ENCODE measurements around the gene NTRK2. TPM values are rescaled to one million over a fixed set of nuclear protein-coding genes. Genes with fewer than 3 reads are reported as not detected.

NTRK2 gene
- total RNA-seq, 1 experiment from 2014 or later: 0.16 TPM

DNA sequence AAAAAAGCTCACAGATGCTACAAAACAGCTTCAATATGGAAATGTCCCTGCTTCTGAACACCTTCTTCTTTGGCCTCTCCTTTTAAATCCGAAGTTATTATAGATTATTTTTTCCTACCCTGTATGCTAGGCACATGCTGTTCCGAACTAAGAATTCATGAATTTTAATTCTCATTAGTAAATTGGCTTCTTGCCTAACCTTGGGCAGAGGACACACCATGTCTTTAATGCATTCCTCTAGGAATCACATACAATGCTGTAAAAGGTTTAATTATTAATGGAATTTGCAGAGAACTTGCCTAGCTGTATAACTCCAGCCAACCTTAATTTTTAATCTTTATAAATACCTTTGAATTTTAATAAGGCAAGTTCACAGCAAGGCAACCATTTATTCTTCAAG is 234.4 kb downstream of the NTRK2 start:
- Histone ChIP-seq H3K4me1 (replicated peaks) (no peaks in the 10 kb centered on the region), H3K27ac (no peak overlapping the region), H3K36me3 (no peaks in the 10 kb centered on the region), H3K27me3 (replicated peaks) (no peaks in the 10 kb centered on the region), H3K9me3 (replicated peaks) (no peaks in the 10 kb centered on the region), H3K4me3 (no peak overlapping the region)
- no peak for DNase-seq (ENCODE audit: low read depth in 1 of 2, low spot score in 2 of 2)

DNA sequence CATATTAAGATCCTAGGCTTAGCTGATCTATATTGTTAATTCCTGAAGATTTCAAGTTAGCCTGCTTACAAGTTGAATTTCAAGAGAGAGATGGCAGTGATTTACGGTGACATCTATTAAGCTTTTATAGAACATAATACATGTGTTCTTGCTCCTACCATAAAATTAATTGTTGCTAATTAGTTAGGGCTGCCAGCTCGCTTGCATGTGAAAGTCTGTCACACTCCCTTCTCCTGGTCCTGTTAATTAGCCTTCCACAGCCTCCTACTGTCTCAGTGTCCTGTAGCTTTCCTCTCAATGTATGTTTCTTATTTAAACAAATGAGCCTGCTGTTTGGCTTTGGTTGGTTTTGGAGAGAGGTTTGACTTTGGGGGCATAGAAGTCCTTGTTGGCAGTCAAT is 247.2 kb downstream of the NTRK2 start:
- no peak for DNase-seq (ENCODE audit: low read depth in 1 of 2, low spot score in 2 of 2)
- Histone ChIP-seq H3K27ac (no peak overlapping the region), H3K9me3 (replicated peaks) (no peaks in the 10 kb centered on the region), H3K27me3 (replicated peaks) (no peaks in the 10 kb centered on the region), H3K36me3 (no peaks in the 10 kb centered on the region), H3K4me1 (replicated peaks) (no peaks in the 10 kb centered on the region), H3K4me3 (no peak overlapping the region)

DNA sequence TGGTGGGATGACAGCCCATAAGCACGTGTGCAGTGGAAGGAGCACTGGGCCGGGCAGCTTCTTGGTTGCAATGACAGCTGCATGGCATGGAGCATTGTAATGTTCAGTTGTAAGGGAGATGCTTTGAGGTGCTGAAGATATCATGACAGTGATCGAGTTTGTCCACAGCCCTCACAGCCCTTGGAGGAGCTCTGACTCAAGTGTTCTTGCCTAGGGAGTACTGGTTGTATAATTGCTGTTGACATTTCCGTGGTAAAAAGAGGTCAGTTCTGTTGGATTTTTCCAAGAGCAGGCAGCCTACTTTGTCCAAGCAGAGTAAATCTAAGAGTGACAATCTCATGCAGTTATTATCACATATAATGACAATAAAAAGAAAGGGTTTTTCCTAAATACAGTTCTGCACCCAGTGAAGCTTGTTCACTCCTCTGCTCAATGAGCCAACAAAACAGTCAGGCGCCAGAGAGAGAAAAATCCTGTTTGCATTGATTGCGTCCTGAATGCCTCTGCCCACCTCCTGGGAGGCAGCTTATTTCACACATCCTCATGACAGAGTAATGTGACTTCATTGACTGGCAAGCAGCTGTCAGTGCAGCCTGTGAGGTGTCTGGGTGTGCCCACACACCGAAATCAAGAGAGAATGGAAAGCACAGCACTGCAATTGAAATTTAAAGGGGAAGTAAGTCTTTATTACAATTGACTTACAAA is 248.0 kb downstream of the NTRK2 start:
- H3K4me3 ChIP-seq: no peak overlapping the region
- no peak overlapping the region for H3K27ac ChIP-seq
- H3K27me3 ChIP-seq (replicated peaks): no peaks in the 10 kb centered on the region
- no peaks in the 10 kb centered on the region for H3K9me3 ChIP-seq (replicated peaks)
- H3K4me1 ChIP-seq (replicated peaks): no peaks in the 10 kb centered on the region
- no peak for DNase-seq (ENCODE audit: low read depth in 1 of 2, low spot score in 2 of 2)
- no peaks in the 10 kb centered on the region for H3K36me3 ChIP-seq

DNA sequence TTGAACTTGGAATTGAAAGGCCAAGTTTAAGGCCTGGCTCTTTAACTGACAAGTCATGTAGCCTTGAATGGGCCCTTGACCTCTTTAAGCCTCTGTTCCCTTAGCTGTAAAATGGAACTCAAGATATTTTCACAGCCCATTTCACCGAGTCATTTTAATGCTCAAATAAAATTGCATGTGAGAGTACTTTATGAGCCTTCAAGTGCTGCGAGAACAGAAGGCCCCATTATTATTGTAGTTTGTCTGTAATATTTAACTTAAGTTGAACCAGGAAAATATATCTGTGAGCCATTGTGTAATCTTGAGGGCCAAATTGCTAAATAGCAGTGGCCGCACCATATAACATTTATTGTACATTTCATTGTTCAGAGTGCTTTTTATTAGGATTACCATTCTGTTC is 249.9 kb downstream of the NTRK2 start:
- Histone ChIP-seq H3K4me1 (replicated peaks) (no peaks in the 10 kb centered on the region), H3K9me3 (replicated peaks) (no peaks in the 10 kb centered on the region), H3K27me3 (replicated peaks) (no peaks in the 10 kb centered on the region), H3K36me3 (no peaks in the 10 kb centered on the region), H3K4me3 (no peak overlapping the region), H3K27ac (no peak overlapping the region)
- no peak for DNase-seq (ENCODE audit: low read depth in 1 of 2, low spot score in 2 of 2)

DNA sequence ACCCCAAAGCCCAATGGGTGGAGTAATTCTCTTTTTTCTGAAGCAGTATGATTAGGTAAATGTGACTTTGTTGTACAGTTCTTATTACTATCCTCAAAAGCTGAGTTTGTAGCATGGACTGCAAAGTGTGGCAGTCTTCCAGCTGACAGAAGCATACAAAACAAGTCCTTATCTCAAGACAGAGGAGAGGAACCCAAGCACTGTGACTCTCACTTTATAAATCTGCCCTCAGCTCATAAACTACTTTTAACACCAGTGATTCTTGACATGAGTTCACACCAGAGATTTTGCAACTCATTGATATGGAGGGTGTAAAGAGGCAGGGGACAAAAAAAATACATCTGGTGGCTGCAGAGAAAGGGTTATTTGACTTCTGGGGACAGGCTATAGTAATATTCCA is 251.6 kb downstream of the NTRK2 start:
- no peaks in the 10 kb centered on the region for H3K9me3 ChIP-seq (replicated peaks)
- no peak overlapping the region for H3K27ac ChIP-seq
- H3K4me3 ChIP-seq: no peak overlapping the region
- H3K36me3 ChIP-seq: no peaks in the 10 kb centered on the region
- DNase-seq (ENCODE audit: low read depth in 1 of 2, low spot score in 2 of 2): no peak
- H3K4me1 ChIP-seq (replicated peaks): no peaks in the 10 kb centered on the region
- H3K27me3 ChIP-seq (replicated peaks): no peaks in the 10 kb centered on the region

DNA sequence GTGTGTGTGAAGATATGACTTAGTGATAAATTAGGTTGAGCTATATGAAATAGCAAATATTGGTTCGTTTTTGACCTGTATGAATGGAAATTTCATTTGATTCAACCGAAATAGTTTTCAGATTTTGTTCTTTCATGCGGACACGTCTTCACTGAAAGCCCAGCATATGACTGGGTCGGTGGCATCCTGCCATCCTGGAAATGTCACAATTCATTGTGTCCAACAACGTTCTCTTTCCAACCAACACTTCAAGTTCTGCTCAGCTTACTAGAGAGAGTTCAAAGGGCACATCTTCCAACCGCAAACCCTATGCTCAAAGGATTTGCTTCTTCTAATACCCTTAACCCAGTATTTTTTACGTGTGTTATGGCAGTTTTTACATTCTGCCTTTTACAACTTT is 252.5 kb downstream of the NTRK2 start:
- Histone ChIP-seq H3K4me3 (no peak overlapping the region), H3K4me1 (replicated peaks) (no peaks in the 10 kb centered on the region), H3K9me3 (replicated peaks) (no peaks in the 10 kb centered on the region), H3K36me3 (no peaks in the 10 kb centered on the region), H3K27me3 (replicated peaks) (no peaks in the 10 kb centered on the region), H3K27ac (no peak overlapping the region)
- no peak for DNase-seq (ENCODE audit: low read depth in 1 of 2, low spot score in 2 of 2)

DNA sequence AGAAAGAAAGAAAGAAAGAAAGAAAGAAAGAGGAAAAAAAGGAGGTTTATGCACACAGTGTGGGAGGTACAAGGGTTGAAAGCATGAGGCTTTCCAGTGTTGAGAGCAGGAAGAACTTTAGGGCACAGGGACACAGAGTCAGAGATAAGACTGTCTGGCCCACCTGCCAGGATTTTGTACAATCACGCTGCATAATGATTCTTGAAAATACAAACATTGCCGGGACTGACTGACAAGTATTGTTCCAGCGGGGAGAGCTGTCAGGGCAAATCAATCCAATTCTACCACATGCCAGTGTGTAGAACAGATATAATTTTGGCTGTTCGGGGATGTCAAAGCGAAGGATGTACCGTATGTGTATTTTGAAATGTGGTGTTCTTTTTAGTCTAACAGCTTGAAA is 254.7 kb downstream of the NTRK2 start:
- Histone ChIP-seq H3K36me3 (no peaks in the 10 kb centered on the region), H3K4me3 (no peak overlapping the region), H3K27ac (no peak overlapping the region), H3K27me3 (replicated peaks) (no peaks in the 10 kb centered on the region), H3K9me3 (replicated peaks) (no peaks in the 10 kb centered on the region), H3K4me1 (replicated peaks) (no peaks in the 10 kb centered on the region)
- no peak for DNase-seq (ENCODE audit: low read depth in 1 of 2, low spot score in 2 of 2)

DNA sequence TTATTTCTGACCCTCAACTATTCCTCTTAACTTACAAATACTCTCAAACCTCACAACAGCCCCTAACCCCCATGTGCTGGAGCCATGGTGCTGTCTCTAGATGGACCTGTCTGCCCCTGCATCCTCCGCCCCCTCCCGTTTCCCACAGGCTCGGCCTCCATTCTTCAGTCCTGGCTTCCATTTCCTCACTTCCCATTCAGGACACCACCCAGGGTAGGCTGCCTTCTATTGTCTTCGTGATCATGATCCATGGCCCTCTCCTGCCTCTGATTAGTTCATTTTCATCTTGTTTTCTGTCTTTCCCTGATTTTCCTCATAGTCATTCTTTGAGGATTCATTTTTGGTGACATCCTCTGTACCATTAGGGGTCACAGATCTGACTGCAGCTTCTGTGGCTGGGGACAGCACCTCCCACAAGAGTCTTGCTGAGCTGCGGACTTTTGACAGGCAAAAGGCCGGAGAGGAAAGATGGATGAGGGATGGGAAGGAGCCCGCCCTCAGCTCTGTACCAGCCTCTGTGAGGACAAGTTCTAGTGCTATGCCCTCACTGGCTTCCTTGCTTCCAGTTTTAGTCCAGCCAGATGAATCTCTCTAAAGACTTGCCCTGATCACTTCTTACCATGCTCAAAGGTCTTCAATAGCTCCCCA is 255.8 kb downstream of the NTRK2 start:
- Histone ChIP-seq H3K27me3 (replicated peaks) (no peaks in the 10 kb centered on the region), H3K36me3 (no peaks in the 10 kb centered on the region), H3K4me1 (replicated peaks) (no peaks in the 10 kb centered on the region), H3K4me3 (no peak overlapping the region), H3K9me3 (replicated peaks) (no peaks in the 10 kb centered on the region), H3K27ac (no peak overlapping the region)
- DNase-seq (ENCODE audit: low read depth in 1 of 2, low spot score in 2 of 2): no peak

DNA sequence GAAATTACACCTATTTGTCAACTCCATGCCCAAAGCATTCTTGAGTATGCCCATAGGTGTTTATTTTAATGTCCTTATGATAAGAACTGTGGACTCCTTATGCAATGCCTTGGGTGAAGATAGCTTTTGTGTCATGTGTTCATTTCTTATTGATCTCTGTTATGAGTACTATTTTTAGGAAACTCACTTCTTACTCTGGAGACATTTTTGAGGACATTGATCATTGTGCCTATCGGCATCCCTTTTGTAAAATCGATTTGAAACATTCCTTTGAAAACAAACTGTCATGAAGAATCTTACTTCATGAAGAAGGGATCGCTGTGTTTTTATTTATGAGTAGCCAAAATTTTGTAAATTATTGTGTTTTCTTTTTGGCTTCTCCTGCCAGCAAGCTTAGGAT is 257.3 kb downstream of the NTRK2 start:
- Histone ChIP-seq H3K9me3 (replicated peaks) (no peaks in the 10 kb centered on the region), H3K36me3 (no peaks in the 10 kb centered on the region)
- DNase-seq (ENCODE audit: low read depth in 1 of 2, low spot score in 2 of 2): no peak

DNA sequence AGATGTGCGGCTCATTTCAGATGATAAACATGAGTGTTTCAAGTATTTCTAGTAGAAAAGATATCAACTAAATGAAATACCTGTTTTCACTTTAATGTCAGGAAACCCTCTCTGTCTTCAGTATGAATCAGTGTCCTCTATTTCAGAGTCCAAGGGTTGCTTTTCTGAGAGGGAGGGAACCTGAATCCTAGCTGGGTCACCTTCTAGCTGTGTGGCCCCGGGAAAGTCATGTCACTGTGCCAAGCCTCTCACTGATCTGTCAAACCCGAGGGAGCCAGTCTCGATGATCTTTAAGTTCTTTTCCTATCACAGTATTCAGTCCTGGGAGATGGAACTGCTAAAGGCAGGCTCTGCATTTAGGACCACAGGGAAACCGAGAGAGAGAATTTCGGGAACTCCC is 258.9 kb downstream of the NTRK2 start:
- Histone ChIP-seq H3K27ac (no peak overlapping the region), H3K9me3 (replicated peaks) (no peaks in the 10 kb centered on the region), H3K27me3 (replicated peaks) (no peaks in the 10 kb centered on the region), H3K4me3 (no peak overlapping the region), H3K36me3 (no peaks in the 10 kb centered on the region), H3K4me1 (replicated peaks) (no peaks in the 10 kb centered on the region)
- DNase-seq (ENCODE audit: low read depth in 1 of 2, low spot score in 2 of 2): no peak

More for the DNA sequence above, 257.3 kb downstream of the NTRK2 start:
- Histone ChIP-seq H3K4me3 (no peak overlapping the region), H3K27me3 (replicated peaks) (no peaks in the 10 kb centered on the region), H3K27ac (no peak overlapping the region), H3K4me1 (replicated peaks) (no peaks in the 10 kb centered on the region)

DNA sequence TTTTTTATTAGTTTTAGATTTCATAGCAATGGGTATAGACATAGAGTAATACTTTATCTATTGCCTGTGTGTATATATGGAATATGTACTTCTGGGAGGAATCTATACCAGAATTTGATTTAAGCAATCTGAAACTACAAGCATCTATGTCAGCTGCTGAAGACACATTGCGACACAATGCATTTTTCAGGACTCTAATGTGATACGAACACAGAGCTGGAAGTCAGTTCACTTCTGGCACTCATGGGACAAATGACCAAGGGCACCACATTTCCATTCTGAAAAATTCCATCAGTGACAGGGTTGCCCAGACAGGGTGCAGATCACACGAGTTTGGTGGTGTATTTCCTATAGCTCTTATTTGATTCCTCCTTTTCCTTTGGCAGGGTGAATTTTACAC is 259.5 kb downstream of the NTRK2 start:
- Histone ChIP-seq H3K36me3 (no peaks in the 10 kb centered on the region), H3K27ac (no peak overlapping the region), H3K4me1 (replicated peaks) (no peaks in the 10 kb centered on the region), H3K4me3 (no peak overlapping the region), H3K9me3 (replicated peaks) (no peaks in the 10 kb centered on the region), H3K27me3 (replicated peaks) (no peaks in the 10 kb centered on the region)
- no peak for DNase-seq (ENCODE audit: low read depth in 1 of 2, low spot score in 2 of 2)

DNA sequence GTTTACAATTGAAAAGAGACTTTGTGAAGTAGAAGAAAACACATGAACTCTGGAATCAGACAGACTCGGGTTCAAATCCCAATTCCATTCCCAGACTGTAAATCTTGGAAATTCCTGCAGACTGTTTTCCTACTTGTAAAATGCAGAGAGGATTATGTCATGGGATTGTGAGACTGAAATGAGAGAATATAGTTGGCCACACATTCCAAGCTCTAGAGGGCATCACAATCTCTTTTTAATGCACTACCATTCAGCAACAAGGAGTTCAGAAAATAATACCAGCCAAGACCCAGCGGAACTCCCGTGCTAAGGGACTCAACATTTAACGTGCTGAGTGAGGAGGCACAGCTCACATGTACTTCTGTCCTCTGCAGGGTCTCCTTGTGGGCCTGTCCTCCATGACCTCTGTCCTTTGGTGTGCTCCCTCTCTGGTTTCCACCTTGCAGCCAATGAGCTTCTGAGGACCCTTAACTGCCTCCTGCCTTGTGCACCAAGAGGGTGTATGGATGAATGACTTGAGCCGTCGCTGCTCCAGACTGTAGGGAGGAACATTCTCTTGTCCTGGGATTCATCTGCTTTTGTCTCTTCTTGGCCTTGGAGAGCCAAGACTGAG is 263.5 kb downstream of the NTRK2 start:
- DNase-seq (ENCODE audit: low read depth in 1 of 2, low spot score in 2 of 2): no peak
- no peaks in the 10 kb centered on the region for H3K9me3 ChIP-seq (replicated peaks)
- no peaks in the 10 kb centered on the region for H3K36me3 ChIP-seq

DNA sequence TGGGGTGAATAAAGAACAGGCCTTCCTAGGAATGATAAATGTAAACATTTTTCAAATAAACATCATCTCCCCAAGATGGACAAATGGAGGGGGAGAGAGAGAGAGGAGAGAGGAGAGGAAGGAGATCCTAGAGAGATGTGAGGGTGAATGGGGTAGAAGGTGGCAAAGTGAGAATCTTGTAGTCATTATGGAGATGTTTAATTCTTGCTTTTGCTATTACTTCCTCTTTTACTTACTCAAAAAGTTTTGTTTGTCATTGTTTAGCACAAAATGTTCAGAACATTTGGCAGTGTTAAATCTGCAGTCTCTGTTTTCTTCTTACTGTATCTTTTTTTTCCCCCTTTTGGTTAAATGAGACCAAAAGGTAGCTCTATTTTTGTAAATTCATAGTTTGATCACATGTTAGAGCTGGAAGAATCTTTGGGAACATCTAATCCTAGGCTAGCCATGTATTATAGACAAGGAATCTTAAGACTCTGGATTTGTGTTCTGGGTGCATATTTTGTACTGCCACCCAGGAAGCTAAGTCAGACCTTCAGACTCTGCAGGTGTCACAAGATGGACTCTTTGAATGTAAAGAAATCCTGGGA is 266.1 kb downstream of the NTRK2 start:
- Histone ChIP-seq H3K27me3 (replicated peaks) (no peaks in the 10 kb centered on the region), H3K4me3 (no peak overlapping the region), H3K9me3 (replicated peaks) (no peaks in the 10 kb centered on the region), H3K4me1 (replicated peaks) (no peaks in the 10 kb centered on the region), H3K27ac (no peak overlapping the region), H3K36me3 (no peaks in the 10 kb centered on the region)
- no peak for DNase-seq (ENCODE audit: low read depth in 1 of 2, low spot score in 2 of 2)

More for the DNA sequence above, 263.5 kb downstream of the NTRK2 start:
- H3K27ac ChIP-seq: no peak overlapping the region
- H3K4me3 ChIP-seq: no peak overlapping the region
- H3K27me3 ChIP-seq (replicated peaks): no peaks in the 10 kb centered on the region
- no peaks in the 10 kb centered on the region for H3K4me1 ChIP-seq (replicated peaks)

DNA sequence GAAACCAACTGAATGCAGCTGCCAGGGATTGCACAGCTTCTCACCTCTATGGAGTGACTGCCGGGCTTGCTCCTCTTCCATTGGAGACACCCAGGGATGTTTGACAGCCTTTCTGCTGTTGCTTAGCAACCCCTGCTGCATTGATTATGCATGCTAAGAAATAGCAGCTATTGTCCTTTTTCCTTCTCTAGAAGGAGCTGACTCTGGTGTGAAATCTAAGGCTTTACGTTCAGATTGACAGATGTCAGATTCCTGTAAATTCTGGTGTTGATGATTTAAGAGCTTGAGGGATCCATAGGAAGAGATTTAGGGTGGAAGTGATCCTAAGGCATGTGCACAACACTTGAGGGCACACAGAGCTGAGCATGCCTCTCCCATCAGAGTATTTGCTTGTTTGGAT is 267.7 kb downstream of the NTRK2 start:
- DNase-seq (ENCODE audit: low read depth in 1 of 2, low spot score in 2 of 2): no peak
- Histone ChIP-seq H3K9me3 (replicated peaks) (no peaks in the 10 kb centered on the region), H3K4me3 (no peak overlapping the region), H3K27ac (no peak overlapping the region), H3K4me1 (replicated peaks) (no peaks in the 10 kb centered on the region), H3K36me3 (no peaks in the 10 kb centered on the region), H3K27me3 (replicated peaks) (no peaks in the 10 kb centered on the region)

Data from SJSA1 (cell line).